IMR-90 (cell line): Measurements from ENCODE around the gene CENPM. TPM values are rescaled to one million over a fixed set of nuclear protein-coding genes. Genes with fewer than 3 reads are reported as not detected.

ENCODE experiments used
- ATAC-seq: fragments of 200-7000 bp; cut with Tn5 transposase; 2 replicates; pipeline ENCODE4 v1.9.1; 2020; ENCODE audit warnings: low read depth, mild to moderate bottlenecking, moderate library complexity
- BruUV-seq: library from RNA; stranded (reverse); fragments of 400-500 nt; replicated peaks from 2 replicates; lab custom pipeline; 2021; lab: Mats Ljungman, UMichigan
- CTCF ChIA-PET: fragments of 300-600 bp; formaldehyde crosslinking; extraction: SDS; loops from one replicate; lab custom pipeline; 2021; ENCODE audit warnings: antibody characterized with exemption; lab: Yijun Ruan, JAX
- POLR2A ChIA-PET: fragments of 300-600 bp; sonication (Branson Sonifier 250); formaldehyde crosslinking; loops from one replicate; lab custom pipeline; 2022; ENCODE audit warnings: antibody characterized with exemption; ENCODE audit not compliant: unreplicated experiment; lab: Charles Lee
- DNase-seq: peaks from one replicate; pipeline ENCODE4 v3.0.0; 2013
- H2AFZ ChIP-seq: replicated peaks from 2 replicates; pipeline ENCODE3; 2013; ENCODE audit warnings: low read length, mild to moderate bottlenecking; ENCODE audit not compliant: poor library complexity
- H2AK5ac ChIP-seq: 2 replicates; pipeline ENCODE4 v1.6.1; 2013; ENCODE audit warnings: low read depth, low read length, inconsistent platforms
- H2AK9ac ChIP-seq: replicated peaks from 2 replicates; pipeline ENCODE3; 2013; ENCODE audit warnings: mild to moderate bottlenecking, low read depth, low read length, moderate library complexity; ENCODE audit not compliant: poor library complexity
- H2BK120ac ChIP-seq: 2 replicates; pipeline ENCODE4 v1.6.1; 2013; ENCODE audit warnings: low read depth, low read length, inconsistent platforms
- H2BK15ac ChIP-seq: 3 replicates; pipeline ENCODE4 v1.6.1; 2013; ENCODE audit warnings: low read depth, low read length, inconsistent platforms
- H2BK20ac ChIP-seq: 2 replicates; pipeline ENCODE4 v1.6.1; 2013; ENCODE audit warnings: low read depth, mild to moderate bottlenecking, inconsistent platforms, low read length, moderate library complexity
- H2BK5ac ChIP-seq: 2 replicates; pipeline ENCODE4 v1.6.1; 2013; ENCODE audit warnings: mild to moderate bottlenecking, low read depth, low read length, inconsistent platforms; ENCODE audit not compliant: poor library complexity, severe bottlenecking
- H3K14ac ChIP-seq: replicated peaks from 2 replicates; pipeline ENCODE4 v1.6.1; 2013; ENCODE audit warnings: low read depth, low read length, inconsistent platforms
- H3K18ac ChIP-seq: 2 replicates; pipeline ENCODE4 v1.6.1; 2013; ENCODE audit warnings: low read depth, low read length, control low read depth
- H3K23ac ChIP-seq: 2 replicates; pipeline ENCODE4 v1.6.1; 2013; ENCODE audit warnings: low read depth, low read length, inconsistent platforms
- H3K27ac ChIP-seq: 2 replicates; pipeline ENCODE4 v1.5.1; 2013; ENCODE audit warnings: mild to moderate bottlenecking, control low read depth, low read length; ENCODE audit not compliant: insufficient read depth
- H3K27me3 ChIP-seq: 2 replicates; pipeline ENCODE4 v1.6.1; 2013; ENCODE audit warnings: low read length; ENCODE audit not compliant: control insufficient read depth, insufficient read depth
- H3K36me3 ChIP-seq: 2 replicates; pipeline ENCODE4 v1.6.1; 2013; ENCODE audit warnings: low read length, mixed read lengths; ENCODE audit not compliant: control insufficient read depth, insufficient read depth
- H3K4ac ChIP-seq: 2 replicates; pipeline ENCODE4 v1.6.1; 2013; ENCODE audit warnings: low read depth, low read length, inconsistent platforms
- H3K4me1 ChIP-seq: 2 replicates; pipeline ENCODE4 v1.6.1; 2013; ENCODE audit warnings: low read length, mixed read lengths; ENCODE audit not compliant: control insufficient read depth, insufficient read depth
- H3K4me2 ChIP-seq: 2 replicates; pipeline ENCODE4 v1.6.1; 2013; ENCODE audit warnings: low read depth, mild to moderate bottlenecking, control low read depth, low read length, moderate library complexity
- H3K4me3 ChIP-seq: 2 replicates; pipeline ENCODE4 v1.5.1; 2013; ENCODE audit warnings: low read depth, mild to moderate bottlenecking, control low read depth, low read length, moderate library complexity; ENCODE audit not compliant: insufficient read depth
- H3K56ac ChIP-seq: 2 replicates; pipeline ENCODE4 v1.6.1; 2013; ENCODE audit warnings: low read length, inconsistent platforms; ENCODE audit not compliant: insufficient read depth; ENCODE audit errors: extremely low read depth
- H3K79me1 ChIP-seq, 2 experiments: 2 replicates each; pipeline ENCODE4 v1.6.1; 2013; ENCODE audit warnings: low read length in 2 of 2, inconsistent platforms in 1 of 2, low read depth in 1 of 2
- H3K9ac ChIP-seq: 2 replicates; pipeline ENCODE4 v1.6.1; 2013; ENCODE audit warnings: low read depth, low read length, control low read depth
- H3K9me1 ChIP-seq: 2 replicates; pipeline ENCODE4 v1.6.1; 2013; ENCODE audit warnings: low read length, inconsistent platforms; ENCODE audit not compliant: insufficient read depth
- H3K9me3 ChIP-seq: 2 replicates; pipeline ENCODE4 v1.6.1; 2013; ENCODE audit warnings: low read length; ENCODE audit not compliant: control insufficient read depth, insufficient read depth
- H4K20me1 ChIP-seq: 2 replicates; pipeline ENCODE4 v1.6.1; 2013; ENCODE audit warnings: low read length, inconsistent platforms; ENCODE audit not compliant: insufficient read depth
- H4K5ac ChIP-seq: 2 replicates; pipeline ENCODE4 v1.6.1; 2013; ENCODE audit warnings: mild to moderate bottlenecking, low read depth, low read length, control low read depth
- H4K8ac ChIP-seq, 2 experiments: 2 replicates each; pipeline ENCODE4 v1.6.1; 2013; ENCODE audit warnings: low read depth in 2 of 2, low read length in 2 of 2, control low read depth in 1 of 2, inconsistent platforms in 1 of 2
- H4K91ac ChIP-seq: 2 replicates; pipeline ENCODE4 v1.6.1; 2013; ENCODE audit warnings: low read depth, low read length, inconsistent platforms; ENCODE audit not compliant: insufficient read depth
- CHD1 ChIP-seq: IDR thresholded peaks from 2 replicates; pipeline ENCODE4 v1.6.1; 2012; ENCODE audit warnings: low read depth, low read length, improper control_type of control experiment
- FOS ChIP-seq: fragments of 150-350 bp; IDR thresholded peaks from 2 replicates; pipeline ENCODE4 v1.6.1; 2016; ENCODE audit warnings: low read depth, low read length
- MAFK ChIP-seq: IDR thresholded peaks from 2 replicates; pipeline ENCODE4 v1.6.1; 2012; ENCODE audit warnings: low read depth, low read length, improper control_type of control experiment
- MAZ ChIP-seq: IDR thresholded peaks from 2 replicates; pipeline ENCODE4 v1.6.1; 2012; ENCODE audit warnings: low read depth, mild to moderate bottlenecking, low read length, improper control_type of control experiment, moderate library complexity, borderline replicate concordance
- MXI1 ChIP-seq: IDR thresholded peaks from 2 replicates; pipeline ENCODE4 v1.6.1; 2012; ENCODE audit warnings: low read depth, mild to moderate bottlenecking, low read length, moderate library complexity, borderline replicate concordance
- POLR2A ChIP-seq: IDR thresholded peaks from 2 replicates; pipeline ENCODE4 v1.6.1; 2012; ENCODE audit warnings: mild to moderate bottlenecking, low read depth, low read length
- RAD21 ChIP-seq: IDR thresholded peaks from 2 replicates; pipeline ENCODE4 v1.6.1; 2012; ENCODE audit warnings: low read length, improper control_type of control experiment
- RCOR1 ChIP-seq: IDR thresholded peaks from 2 replicates; pipeline ENCODE4 v1.6.1; 2012; ENCODE audit warnings: mild to moderate bottlenecking, low read length, improper control_type of control experiment; ENCODE audit not compliant: insufficient replicate concordance
- RFX5 ChIP-seq: IDR thresholded peaks from 2 replicates; pipeline ENCODE4 v1.8.0; 2012; ENCODE audit warnings: low read depth, mild to moderate bottlenecking, low read length, moderate library complexity
- SMC3 ChIP-seq: fragments of 150-350 bp; IDR thresholded peaks from 2 replicates; pipeline ENCODE4 v1.6.1; 2016; ENCODE audit warnings: low read depth, mild to moderate bottlenecking, antibody characterized with exemption, low read length, moderate library complexity
- WGBS, 2 experiments: methylation state at CpG; one replicate each; pipeline versions ENCODE4 v1.1.5 to v1.1.7; 2013; ENCODE audit warnings: missing lambda C conversion rate in 2 of 2; ENCODE audit not compliant: insufficient read length in 1 of 2; ENCODE audit errors: extremely low coverage in 2 of 2; 5-methylcytosine and 5-hydroxymethylcytosine counted together
- dilution Hi-C: fragments of 300-500 bp; cut with HindIII; formaldehyde crosslinking; loops from one replicate; pipeline ENCODE4 v1.14.3; 2018; ENCODE audit warnings: low sequenced_read_pairs; ENCODE audit not compliant: unreplicated experiment
- in situ Hi-C: fragments of 300-500 bp; cut with MboI; formaldehyde crosslinking; loops from 3 replicates; pipeline ENCODE4 v1.14.3; 2019; ENCODE audit warnings: low sequenced_read_pairs, inconsistent platforms, mixed read lengths
- intact Hi-C: fragments of 100-400 bp; cut with micrococcal nuclease; formaldehyde crosslinking; loops from 2 replicates; pipeline ENCODE4 v1.10.0; 2022
- polyA plus RNA-seq, 3 experiments: library from polyadenylated mRNA; depleted of rRNA; stranded (reverse); fragments of >200 nt; gene quantifications; 2 replicates each; pipeline ENCODE4 v1.2.3, GENCODE V29; 2012; ENCODE audit warnings: low replicate concordance in 1 of 3
- total RNA-seq: library from RNA; depleted of rRNA; stranded (reverse); fragments of >200 nt; gene quantifications from 2 replicates; pipeline ENCODE4 v1.2.3, GENCODE V29; 2012
- TF ChIP-seq, protein P1 (sequence below): fragments of 150-350 bp; IDR thresholded peaks from 2 replicates; pipeline ENCODE4 v1.6.1; 2017; ENCODE audit warnings: mild to moderate bottlenecking, antibody characterized with exemption, low read length, low read depth
- TF ChIP-seq, protein P2 (sequence below): conservative IDR thresholded peaks from 2 replicates; pipeline ENCODE4 v1.5.1; 2012; ENCODE audit warnings: mild to moderate bottlenecking, low read depth, low read length, improper control_type of control experiment

The CENPM gene
- total and polyA plus RNA-seq, 2 of the 4 experiments (the other 2 are of a cell fraction) = 18.1 to 20.1 TPM

DNA sequence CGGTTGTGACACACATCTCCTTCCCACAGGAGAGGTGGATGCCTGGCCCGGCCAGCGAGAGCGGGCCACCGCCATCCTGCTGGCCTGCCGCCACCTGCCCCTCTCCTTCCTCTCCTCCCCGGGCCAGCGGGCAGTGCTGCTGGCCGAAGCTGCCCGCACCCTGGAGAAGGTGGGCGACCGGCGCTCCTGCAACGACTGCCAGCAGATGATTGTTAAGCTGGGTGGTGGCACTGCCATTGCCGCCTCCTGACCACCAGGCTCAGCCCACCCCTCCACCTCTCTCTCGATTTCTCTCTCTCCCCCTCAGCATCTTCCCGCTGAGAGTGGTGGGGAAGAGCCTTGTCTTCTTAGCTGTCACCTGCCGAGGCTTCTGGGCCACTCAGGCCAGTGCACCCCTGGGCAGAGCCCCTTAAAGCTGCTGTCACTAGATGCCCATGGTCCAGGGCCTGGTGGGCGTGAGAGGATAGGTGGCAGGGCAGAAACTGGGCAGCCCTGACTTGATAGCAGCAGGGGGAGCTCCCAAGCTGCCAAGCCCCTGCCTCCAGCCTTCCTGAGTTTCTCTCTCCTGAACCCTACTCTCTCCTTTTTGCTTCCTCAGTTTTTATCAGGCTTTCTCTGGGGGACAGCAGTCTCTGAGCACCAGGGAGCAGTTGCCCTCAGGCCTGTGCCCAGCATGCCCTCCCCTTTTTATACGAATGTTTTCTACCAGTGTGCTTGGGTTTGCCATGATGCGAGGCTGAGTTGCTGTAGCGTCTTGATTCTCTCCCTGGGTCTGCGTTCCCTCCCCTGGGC, 41.3 kb downstream of the CENPM start (continued):
- no peak for TF ChIP-seq MAFK

DNA sequence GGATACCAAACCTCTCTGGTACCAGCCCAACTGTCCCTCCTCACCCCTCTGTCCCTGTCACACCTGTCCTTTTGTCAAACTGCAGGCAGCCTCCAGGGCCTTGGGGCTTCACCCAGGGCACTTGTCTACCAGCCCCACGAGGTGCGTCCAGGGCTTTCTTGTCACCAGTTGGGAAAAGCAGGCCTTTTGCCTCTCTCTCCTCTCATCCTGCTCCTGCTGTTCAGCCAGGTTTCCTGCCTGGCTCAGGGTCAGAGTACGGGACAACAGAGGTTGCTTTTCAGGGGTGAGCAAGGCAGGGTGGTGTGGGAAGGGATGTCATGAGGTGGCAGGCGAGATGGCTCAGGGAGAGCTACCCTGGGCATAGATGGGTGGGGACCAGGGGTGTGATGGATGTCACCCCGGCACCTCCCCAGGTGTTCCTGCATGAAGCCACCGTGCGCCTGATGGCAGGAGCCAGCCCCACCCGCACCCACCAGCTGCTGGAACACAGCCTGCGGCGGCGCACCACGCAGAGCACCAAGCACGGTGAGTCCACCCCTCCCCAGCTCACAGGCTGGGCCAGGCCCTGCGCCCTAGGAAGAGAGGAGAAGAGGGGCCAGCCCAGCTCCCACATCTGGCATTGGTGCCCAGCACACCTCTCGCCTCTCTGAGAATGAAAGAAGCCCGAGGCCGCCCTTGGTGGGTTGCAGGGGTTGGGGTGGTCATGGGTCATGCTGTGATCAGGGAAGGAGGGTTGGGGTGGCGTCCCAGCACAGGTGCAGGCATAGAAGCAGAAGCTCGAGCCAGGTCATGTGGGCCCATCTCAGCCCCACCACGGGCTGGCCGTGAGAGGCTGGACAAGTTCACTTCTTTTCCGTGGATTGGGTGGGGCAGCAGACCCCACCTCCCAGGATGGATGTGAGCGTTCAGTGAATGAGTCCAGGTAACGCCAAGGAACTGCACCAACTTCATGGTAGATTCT, 42.2 kb downstream of the CENPM start:
- dilution Hi-C loops (no loop called here), intact Hi-C loops (no loop called here)
- no peak overlapping the region for H2BK15ac ChIP-seq
- TF ChIP-seq, protein P1, sequence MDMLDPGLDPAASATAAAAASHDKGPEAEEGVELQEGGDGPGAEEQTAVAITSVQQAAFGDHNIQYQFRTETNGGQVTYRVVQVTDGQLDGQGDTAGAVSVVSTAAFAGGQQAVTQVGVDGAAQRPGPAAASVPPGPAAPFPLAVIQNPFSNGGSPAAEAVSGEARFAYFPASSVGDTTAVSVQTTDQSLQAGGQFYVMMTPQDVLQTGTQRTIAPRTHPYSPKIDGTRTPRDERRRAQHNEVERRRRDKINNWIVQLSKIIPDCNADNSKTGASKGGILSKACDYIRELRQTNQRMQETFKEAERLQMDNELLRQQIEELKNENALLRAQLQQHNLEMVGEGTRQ = no peak
- TF ChIP-seq MXI1 (no peak), RCOR1 (no peak), POLR2A (no peak), RAD21 (no peak), RFX5 (no peak), FOS (no peak), CHD1 (no peak), SMC3 (no peak), MAZ (no peak)
- TF ChIP-seq, protein P2, sequence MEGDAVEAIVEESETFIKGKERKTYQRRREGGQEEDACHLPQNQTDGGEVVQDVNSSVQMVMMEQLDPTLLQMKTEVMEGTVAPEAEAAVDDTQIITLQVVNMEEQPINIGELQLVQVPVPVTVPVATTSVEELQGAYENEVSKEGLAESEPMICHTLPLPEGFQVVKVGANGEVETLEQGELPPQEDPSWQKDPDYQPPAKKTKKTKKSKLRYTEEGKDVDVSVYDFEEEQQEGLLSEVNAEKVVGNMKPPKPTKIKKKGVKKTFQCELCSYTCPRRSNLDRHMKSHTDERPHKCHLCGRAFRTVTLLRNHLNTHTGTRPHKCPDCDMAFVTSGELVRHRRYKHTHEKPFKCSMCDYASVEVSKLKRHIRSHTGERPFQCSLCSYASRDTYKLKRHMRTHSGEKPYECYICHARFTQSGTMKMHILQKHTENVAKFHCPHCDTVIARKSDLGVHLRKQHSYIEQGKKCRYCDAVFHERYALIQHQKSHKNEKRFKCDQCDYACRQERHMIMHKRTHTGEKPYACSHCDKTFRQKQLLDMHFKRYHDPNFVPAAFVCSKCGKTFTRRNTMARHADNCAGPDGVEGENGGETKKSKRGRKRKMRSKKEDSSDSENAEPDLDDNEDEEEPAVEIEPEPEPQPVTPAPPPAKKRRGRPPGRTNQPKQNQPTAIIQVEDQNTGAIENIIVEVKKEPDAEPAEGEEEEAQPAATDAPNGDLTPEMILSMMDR = no peak

More for the DNA sequence above, 42.2 kb downstream of the CENPM start:
- no peak overlapping the region for H3K56ac ChIP-seq
- H3K9me3 ChIP-seq = no peaks in the 10 kb centered on the region
- POLR2A ChIA-PET = no interaction called here
- H3K4me1 ChIP-seq = no peaks in the 10 kb centered on the region
- WGBS, 2 experiments = 92% methylated on average over 6 of the region's 24 CpGs; no CpG with 5 or more reads in 1 of the 2 experiments
- H3K14ac ChIP-seq = no peak overlapping the region
- no peak overlapping the region for H3K27ac ChIP-seq
- no peak overlapping the region for H3K4me2 ChIP-seq
- H2BK5ac ChIP-seq = no peak overlapping the region
- no peak overlapping the region for H4K91ac ChIP-seq
- DNase-seq (no peak), ATAC-seq (no peak)
- no peaks in the 10 kb centered on the region for H3K79me1 ChIP-seq
- no peak overlapping the region for H2BK20ac ChIP-seq
- CTCF ChIA-PET = no interaction called here
- no peak overlapping the region for H3K18ac ChIP-seq
- no peak overlapping the region for H3K23ac ChIP-seq
- in situ Hi-C loops = no loop called here
- no peak overlapping the region for H2BK120ac ChIP-seq
- peaks cover 10% of the 10 kb centered on the region; the same call in 1 of the 2 replicates for H4K20me1 ChIP-seq
- no peak overlapping the region for H2AK5ac ChIP-seq
- peaks cover 5% of the 10 kb centered on the region; the same call in 1 of the 2 replicates for H3K27me3 ChIP-seq
- peaks cover 24% of the 10 kb centered on the region for H3K36me3 ChIP-seq
- peaks cover 8% of the 10 kb centered on the region; the same call in 1 of the 2 replicates for H3K9me1 ChIP-seq
- no peak overlapping the region for H3K4me3 ChIP-seq
- no peak overlapping the region for H4K8ac ChIP-seq
- H2AFZ ChIP-seq = no peak overlapping the region
- no peak overlapping the region for H3K4ac ChIP-seq
- no peak overlapping the region for H4K5ac ChIP-seq
- peak overlapping the region; percentile 82 for H2AK9ac ChIP-seq
- H3K9ac ChIP-seq = no peak overlapping the region
- BruUV-seq = no TSS peak
